Upper lobe of right lung (tissue), 1 donor: Measurements from ENCODE around the gene ADCY4. TPM values are rescaled to one million over a fixed set of nuclear protein-coding genes. Genes with fewer than 3 reads are reported as not detected.

Experiments
- ATAC-seq: fragments of 200-7000 bp; cut with Tn5 transposase; one replicate; pipeline ENCODE4 v1.9.1; 2020; ENCODE audit warnings: mild to moderate bottlenecking, moderate library complexity
- DNase-seq: peaks from one replicate; pipeline ENCODE4 v3.0.0-alpha.2; 2020
- H3K27ac ChIP-seq: fragments of 200-600 bp; one replicate; pipeline ENCODE4 v1.8.0; 2022
- H3K27me3 ChIP-seq: fragments of 200-600 bp; one replicate; pipeline ENCODE4 v1.8.0; 2022; ENCODE audit warnings: mild to moderate bottlenecking
- H3K36me3 ChIP-seq: fragments of 200-600 bp; one replicate; pipeline ENCODE4 v1.8.0; 2022
- H3K4me1 ChIP-seq: fragments of 200-600 bp; one replicate; pipeline ENCODE4 v1.8.0; 2022
- H3K4me3 ChIP-seq: fragments of 200-600 bp; one replicate; pipeline ENCODE4 v1.8.0; 2022; ENCODE audit warnings: mild to moderate bottlenecking
- H3K9me3 ChIP-seq: fragments of 200-600 bp; one replicate; pipeline ENCODE4 v1.8.0; 2022
- CTCF ChIP-seq: fragments of 200-600 bp; IDR thresholded peaks from one replicate; pipeline ENCODE4 v1.8.0; 2022; ENCODE audit warnings: antibody characterized with exemption
- intact Hi-C: fragments of 100-400 bp; cut with DNase I; formaldehyde crosslinking; loops from one replicate; pipeline ENCODE4 v1.11.0; 2022
- total RNA-seq: library from RNA; stranded (reverse); fragmentation: NEBNext Ultra II Directional; extraction: Animal tissue kit (Norgen Biotek cat#: 25700); gene quantifications from one replicate; pipeline ENCODE4 v1.2.1, GENCODE V29; 2021
- donor health status: DM: no; HTN: yes; CAD: no; lungs with severe emphysema.

The ADCY4 gene
- total RNA-seq, 1 donor from 2014 or later, result 54.5 TPM

- Histone ChIP-seq H3K4me1 (peaks cover 57% of the 10 kb centered on the region), H3K4me3 (peak overlapping the region; percentile 51), H3K27me3 (peaks cover 10% of the 10 kb centered on the region), H3K9me3 (no peaks in the 10 kb centered on the region), H3K27ac (peak overlapping the region; percentile 44), H3K36me3 (no peaks in the 10 kb centered on the region)
- no peak for TF ChIP-seq CTCF
- intact Hi-C loops, result no loop called here
- no peak for ATAC-seq
- DNase-seq, result peak; percentile 31
These were observed 745 bp upstream of the ADCY4 start for GRCh38 chr14:24335461-24336171.

GRCh38 chr14:24332268-24332993 is 2.4 kb downstream of the ADCY4 start:
- H3K36me3 ChIP-seq, result no peaks in the 10 kb centered on the region
- H3K4me3 ChIP-seq, result peak overlapping the region; percentile 37
- no peak overlapping the region for H3K27ac ChIP-seq
- peaks cover 67% of the 10 kb centered on the region for H3K4me1 ChIP-seq
- H3K27me3 ChIP-seq, result peaks cover 10% of the 10 kb centered on the region
- peak; percentile 82 for DNase-seq
- peak; percentile 73 for ATAC-seq
- intact Hi-C loops, result loop anchor here (5.0 kb wide), 1 partner anchor 100 kb away; no protein-coding TSS in a partner anchor
- TF ChIP-seq CTCF, result peak; percentile 75
- H3K9me3 ChIP-seq, result no peaks in the 10 kb centered on the region

GRCh38 chr14:24331731-24332267 is 3.1 kb downstream of the ADCY4 start:
- no peak overlapping the region for H3K4me3 ChIP-seq
- no peaks in the 10 kb centered on the region for H3K36me3 ChIP-seq
- ATAC-seq, result no peak
- no peak for TF ChIP-seq CTCF
- no peak for DNase-seq
- H3K4me1 ChIP-seq, result peaks cover 72% of the 10 kb centered on the region
- no peak overlapping the region for H3K27ac ChIP-seq
- intact Hi-C loops, result loop anchor here (5.0 kb wide), 1 partner anchor 101 kb away; no protein-coding TSS in a partner anchor
- H3K27me3 ChIP-seq, result peaks cover 10% of the 10 kb centered on the region
- H3K9me3 ChIP-seq, result no peaks in the 10 kb centered on the region

GRCh38 chr14:24330973-24331674 is 3.7 kb downstream of the ADCY4 start:
- no peak for DNase-seq
- intact Hi-C loops, result loop anchor here (5.0 kb wide), 1 partner anchor 101 kb away; no protein-coding TSS in a partner anchor

More at GRCh38 chr14:24330973-24331674, 3.7 kb downstream of the ADCY4 start:
- ATAC-seq, result no peak
- H3K36me3 ChIP-seq, result no peaks in the 10 kb centered on the region
- no peaks in the 10 kb centered on the region for H3K9me3 ChIP-seq
- peaks cover 70% of the 10 kb centered on the region for H3K4me1 ChIP-seq
- H3K4me3 ChIP-seq, result no peak overlapping the region
- no peak for TF ChIP-seq CTCF
- H3K27ac ChIP-seq, result no peak overlapping the region
- H3K27me3 ChIP-seq, result peaks cover 10% of the 10 kb centered on the region
